IMR-90 (cell line): ENCODE measurements around the gene SMIM36. TPM values are rescaled to one million over a fixed set of nuclear protein-coding genes. Genes with fewer than 3 reads are reported as not detected.

ENCODE experiments used
- ATAC-seq: fragments of 200-7000 bp; cut with Tn5 transposase; 2 replicates; pipeline ENCODE4 v1.9.1; 2020; ENCODE audit warnings: low read depth, mild to moderate bottlenecking, moderate library complexity
- BruUV-seq: library from RNA; stranded (reverse); fragments of 400-500 nt; replicated peaks from 2 replicates; lab custom pipeline; 2021; lab: Mats Ljungman, UMichigan
- CTCF ChIA-PET: fragments of 300-600 bp; formaldehyde crosslinking; extraction: SDS; loops from one replicate; lab custom pipeline; 2021; ENCODE audit warnings: antibody characterized with exemption; lab: Yijun Ruan, JAX
- POLR2A ChIA-PET: fragments of 300-600 bp; sonication (Branson Sonifier 250); formaldehyde crosslinking; loops from one replicate; lab custom pipeline; 2022; ENCODE audit warnings: antibody characterized with exemption; ENCODE audit not compliant: unreplicated experiment; lab: Charles Lee
- DNase-seq: peaks from one replicate; pipeline ENCODE4 v3.0.0; 2013
- H2AFZ ChIP-seq: replicated peaks from 2 replicates; pipeline ENCODE3; 2013; ENCODE audit warnings: low read length, mild to moderate bottlenecking; ENCODE audit not compliant: poor library complexity
- H2AK5ac ChIP-seq: 2 replicates; pipeline ENCODE4 v1.6.1; 2013; ENCODE audit warnings: low read depth, low read length, inconsistent platforms
- H2AK9ac ChIP-seq: replicated peaks from 2 replicates; pipeline ENCODE3; 2013; ENCODE audit warnings: mild to moderate bottlenecking, low read depth, low read length, moderate library complexity; ENCODE audit not compliant: poor library complexity
- H2BK120ac ChIP-seq: 2 replicates; pipeline ENCODE4 v1.6.1; 2013; ENCODE audit warnings: low read depth, low read length, inconsistent platforms
- H2BK15ac ChIP-seq: 3 replicates; pipeline ENCODE4 v1.6.1; 2013; ENCODE audit warnings: low read depth, low read length, inconsistent platforms
- H2BK20ac ChIP-seq: 2 replicates; pipeline ENCODE4 v1.6.1; 2013; ENCODE audit warnings: low read depth, mild to moderate bottlenecking, inconsistent platforms, low read length, moderate library complexity
- H2BK5ac ChIP-seq: 2 replicates; pipeline ENCODE4 v1.6.1; 2013; ENCODE audit warnings: mild to moderate bottlenecking, low read depth, low read length, inconsistent platforms; ENCODE audit not compliant: poor library complexity, severe bottlenecking
- H3K14ac ChIP-seq: replicated peaks from 2 replicates; pipeline ENCODE4 v1.6.1; 2013; ENCODE audit warnings: low read depth, low read length, inconsistent platforms
- H3K18ac ChIP-seq: 2 replicates; pipeline ENCODE4 v1.6.1; 2013; ENCODE audit warnings: low read depth, low read length, control low read depth
- H3K23ac ChIP-seq: 2 replicates; pipeline ENCODE4 v1.6.1; 2013; ENCODE audit warnings: low read depth, low read length, inconsistent platforms
- H3K27ac ChIP-seq: 2 replicates; pipeline ENCODE4 v1.5.1; 2013; ENCODE audit warnings: mild to moderate bottlenecking, control low read depth, low read length; ENCODE audit not compliant: insufficient read depth
- H3K27me3 ChIP-seq: 2 replicates; pipeline ENCODE4 v1.6.1; 2013; ENCODE audit warnings: low read length; ENCODE audit not compliant: control insufficient read depth, insufficient read depth
- H3K36me3 ChIP-seq: 2 replicates; pipeline ENCODE4 v1.6.1; 2013; ENCODE audit warnings: low read length, mixed read lengths; ENCODE audit not compliant: control insufficient read depth, insufficient read depth
- H3K4ac ChIP-seq: 2 replicates; pipeline ENCODE4 v1.6.1; 2013; ENCODE audit warnings: low read depth, low read length, inconsistent platforms
- H3K4me1 ChIP-seq: 2 replicates; pipeline ENCODE4 v1.6.1; 2013; ENCODE audit warnings: low read length, mixed read lengths; ENCODE audit not compliant: control insufficient read depth, insufficient read depth
- H3K4me2 ChIP-seq: 2 replicates; pipeline ENCODE4 v1.6.1; 2013; ENCODE audit warnings: low read depth, mild to moderate bottlenecking, control low read depth, low read length, moderate library complexity
- H3K4me3 ChIP-seq: 2 replicates; pipeline ENCODE4 v1.5.1; 2013; ENCODE audit warnings: low read depth, mild to moderate bottlenecking, control low read depth, low read length, moderate library complexity; ENCODE audit not compliant: insufficient read depth
- H3K56ac ChIP-seq: 2 replicates; pipeline ENCODE4 v1.6.1; 2013; ENCODE audit warnings: low read length, inconsistent platforms; ENCODE audit not compliant: insufficient read depth; ENCODE audit errors: extremely low read depth
- H3K79me1 ChIP-seq, 2 experiments: 2 replicates each; pipeline ENCODE4 v1.6.1; 2013; ENCODE audit warnings: low read length in 2 of 2, inconsistent platforms in 1 of 2, low read depth in 1 of 2
- H3K9ac ChIP-seq: 2 replicates; pipeline ENCODE4 v1.6.1; 2013; ENCODE audit warnings: low read depth, low read length, control low read depth
- H3K9me1 ChIP-seq: 2 replicates; pipeline ENCODE4 v1.6.1; 2013; ENCODE audit warnings: low read length, inconsistent platforms; ENCODE audit not compliant: insufficient read depth
- H3K9me3 ChIP-seq: 2 replicates; pipeline ENCODE4 v1.6.1; 2013; ENCODE audit warnings: low read length; ENCODE audit not compliant: control insufficient read depth, insufficient read depth
- H4K20me1 ChIP-seq: 2 replicates; pipeline ENCODE4 v1.6.1; 2013; ENCODE audit warnings: low read length, inconsistent platforms; ENCODE audit not compliant: insufficient read depth
- H4K5ac ChIP-seq: 2 replicates; pipeline ENCODE4 v1.6.1; 2013; ENCODE audit warnings: mild to moderate bottlenecking, low read depth, low read length, control low read depth
- H4K8ac ChIP-seq, 2 experiments: 2 replicates each; pipeline ENCODE4 v1.6.1; 2013; ENCODE audit warnings: low read depth in 2 of 2, low read length in 2 of 2, control low read depth in 1 of 2, inconsistent platforms in 1 of 2
- H4K91ac ChIP-seq: 2 replicates; pipeline ENCODE4 v1.6.1; 2013; ENCODE audit warnings: low read depth, low read length, inconsistent platforms; ENCODE audit not compliant: insufficient read depth
- CEBPB ChIP-seq: IDR thresholded peaks from 2 replicates; pipeline ENCODE4 v1.6.1; 2012; ENCODE audit warnings: low read depth, low read length, improper control_type of control experiment
- NFE2L2 ChIP-seq: fragments of 150-350 bp; IDR thresholded peaks from 2 replicates; pipeline ENCODE4 v1.6.1; 2016; ENCODE audit warnings: low read depth, mild to moderate bottlenecking, low read length
- WGBS, 2 experiments: methylation state at CpG; one replicate each; pipeline versions ENCODE4 v1.1.5 to v1.1.7; 2013; ENCODE audit warnings: missing lambda C conversion rate in 2 of 2; ENCODE audit not compliant: insufficient read length in 1 of 2; ENCODE audit errors: extremely low coverage in 2 of 2; 5-methylcytosine and 5-hydroxymethylcytosine counted together
- dilution Hi-C: fragments of 300-500 bp; cut with HindIII; formaldehyde crosslinking; loops from one replicate; pipeline ENCODE4 v1.14.3; 2018; ENCODE audit warnings: low sequenced_read_pairs; ENCODE audit not compliant: unreplicated experiment
- in situ Hi-C: fragments of 300-500 bp; cut with MboI; formaldehyde crosslinking; loops from 3 replicates; pipeline ENCODE4 v1.14.3; 2019; ENCODE audit warnings: low sequenced_read_pairs, inconsistent platforms, mixed read lengths
- intact Hi-C: fragments of 100-400 bp; cut with micrococcal nuclease; formaldehyde crosslinking; loops from 2 replicates; pipeline ENCODE4 v1.10.0; 2022
- polyA plus RNA-seq, 3 experiments: library from polyadenylated mRNA; depleted of rRNA; stranded (reverse); fragments of >200 nt; gene quantifications; 2 replicates each; pipeline ENCODE4 v1.2.3, GENCODE V29; 2012; ENCODE audit warnings: low replicate concordance in 1 of 3
- total RNA-seq: library from RNA; depleted of rRNA; stranded (reverse); fragments of >200 nt; gene quantifications from 2 replicates; pipeline ENCODE4 v1.2.3, GENCODE V29; 2012

The SMIM36 gene
- total and polyA plus RNA-seq, 2 of the 4 experiments (the other 2 are of a cell fraction) = not detected

DNA sequence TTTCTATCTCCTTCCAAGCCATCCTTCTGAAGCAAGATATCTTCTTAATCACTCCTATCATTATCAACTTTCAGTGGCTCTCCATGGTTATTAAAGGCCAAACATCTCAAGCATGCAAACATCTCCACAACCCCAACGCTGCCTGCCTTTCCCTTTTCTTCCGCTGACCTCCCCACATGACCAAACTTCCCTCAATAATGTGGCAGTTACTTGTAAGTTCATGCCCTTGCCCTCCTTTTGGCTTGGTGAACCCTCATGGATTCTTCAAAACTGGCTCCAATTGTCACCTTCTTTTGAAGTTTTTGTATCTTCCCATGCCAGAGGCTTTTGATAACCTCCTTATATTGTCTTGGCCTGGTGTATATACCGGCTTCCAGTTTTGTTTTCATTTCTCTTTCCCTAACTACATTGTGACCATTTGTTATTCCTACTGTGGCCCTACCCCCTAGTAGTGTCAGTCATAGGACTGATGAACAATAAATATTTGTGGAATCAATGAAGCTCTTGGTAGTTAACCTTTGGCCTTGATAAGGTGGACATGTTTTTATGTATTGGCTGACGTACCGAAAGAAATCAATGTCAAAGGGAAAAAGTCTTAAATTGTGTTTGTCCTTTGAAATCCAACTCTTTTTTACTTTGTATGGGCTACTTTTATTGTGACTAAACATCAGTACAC is 19.9 kb upstream of the SMIM36 start:
- H3K4ac ChIP-seq = no peak overlapping the region
- H3K4me3 ChIP-seq = no peak overlapping the region
- no peak overlapping the region for H3K23ac ChIP-seq
- TF ChIP-seq NFE2L2 = no peak
- no peak for TF ChIP-seq CEBPB
- H2BK5ac ChIP-seq = no peak overlapping the region
- ChIA-PET POLR2A (no interaction called here), CTCF (interaction anchor here (0.5 to 2.6 kb wide), 2 partner anchors 70 to 199 kb away, joined by 3 to 16 read pairs; no protein-coding TSS in a partner anchor)
- no peaks in the 10 kb centered on the region for H3K9me1 ChIP-seq
- H3K79me1 ChIP-seq = no peaks in the 10 kb centered on the region
- H3K4me2 ChIP-seq = no peak overlapping the region
- no peak overlapping the region for H3K9ac ChIP-seq
- H3K56ac ChIP-seq = no peak overlapping the region
- in situ Hi-C loops = no loop called here
- no peaks in the 10 kb centered on the region; the same call in 1 of the 2 replicates for H3K27me3 ChIP-seq
- no peak for DNase-seq
- no peak overlapping the region for H4K8ac ChIP-seq
- no peak overlapping the region for H2BK120ac ChIP-seq
- H3K36me3 ChIP-seq = no peaks in the 10 kb centered on the region
- no CpG with 5 or more reads among the region's 5 CpGs for WGBS, 2 experiments
- H2AK9ac ChIP-seq = no peak overlapping the region
- H4K20me1 ChIP-seq = no peaks in the 10 kb centered on the region
- no peak overlapping the region for H2AK5ac ChIP-seq
- H3K4me1 ChIP-seq = peaks cover 2% of the 10 kb centered on the region; the same call in 1 of the 2 replicates
- no peak overlapping the region for H4K91ac ChIP-seq
- intact Hi-C loops = no loop called here
- H2BK20ac ChIP-seq = no peak overlapping the region
- H3K27ac ChIP-seq = no peak overlapping the region
- no TSS peak for BruUV-seq
- H3K9me3 ChIP-seq = no peaks in the 10 kb centered on the region
- dilution Hi-C loops = no loop called here
- no peak overlapping the region for H2AFZ ChIP-seq
- H2BK15ac ChIP-seq = no peak overlapping the region
- no peak for ATAC-seq
- H3K14ac ChIP-seq = no peak overlapping the region
- no peak overlapping the region for H3K18ac ChIP-seq
- H4K5ac ChIP-seq = no peak overlapping the region
